Neural cell (in vitro differentiated cells): Measurements from ENCODE around the gene ESR1.

ENCODE experiments used
- CTCF ChIP-seq: fragments of 450-650 bp; IDR thresholded peaks from 2 replicates; pipeline ENCODE4 v1.5.1; 2014; ENCODE audit warnings: antibody characterized with exemption, mild to moderate bottlenecking, moderate library complexity; ENCODE audit not compliant: poor library complexity, severe bottlenecking
- EP300 ChIP-seq: fragments of 450-650 bp; conservative IDR thresholded peaks from 2 replicates; pipeline ENCODE4 v1.6.1; 2014; ENCODE audit warnings: antibody characterized with exemption, mild to moderate bottlenecking, moderate library complexity; ENCODE audit not compliant: poor library complexity, severe bottlenecking
- EZH2 ChIP-seq: fragments of 200-600, 300-800 bp; shearing (Covaris generic), sonication (generic); IDR thresholded peaks from 2 replicates; pipeline ENCODE4 v1.6.1; 2014; ENCODE audit warnings: antibody characterized with exemption, low read length, borderline replicate concordance, mild to moderate bottlenecking; ENCODE audit not compliant: insufficient read depth, poor library complexity, severe bottlenecking
- MXI1 ChIP-seq: fragments of 450-650 bp; conservative IDR thresholded peaks from 2 replicates; pipeline ENCODE4 v1.6.1; 2014; ENCODE audit warnings: antibody characterized with exemption, mild to moderate bottlenecking; ENCODE audit not compliant: poor library complexity, severe bottlenecking
- POLR2AphosphoS5 ChIP-seq: IDR thresholded peaks from 2 replicates; pipeline ENCODE4 v1.6.1; 2012
- SMC3 ChIP-seq: fragments of 450-650 bp; conservative IDR thresholded peaks from 2 replicates; pipeline ENCODE4 v1.6.1; 2014; ENCODE audit warnings: antibody characterized with exemption, mild to moderate bottlenecking, moderate library complexity; ENCODE audit not compliant: poor library complexity
- TAF1 ChIP-seq: IDR thresholded peaks from 2 replicates; pipeline ENCODE4 v1.6.1; 2012; ENCODE audit warnings: low read depth
- TF ChIP-seq, protein P1 (sequence below): IDR thresholded peaks from 2 replicates; pipeline ENCODE4 v1.6.1; 2012; ENCODE audit warnings: borderline replicate concordance

GRCh38 chr6:151963001-151963400 is 155.5 kb downstream of the ESR1 start:
- no peak for TF ChIP-seq MXI1
- no peak for TF ChIP-seq CTCF
- TF ChIP-seq POLR2AphosphoS5, result no peak
- TF ChIP-seq EP300, result no peak
- TF ChIP-seq EZH2, result no peak
- TF ChIP-seq TAF1, result no peak
- TF ChIP-seq, protein P1, sequence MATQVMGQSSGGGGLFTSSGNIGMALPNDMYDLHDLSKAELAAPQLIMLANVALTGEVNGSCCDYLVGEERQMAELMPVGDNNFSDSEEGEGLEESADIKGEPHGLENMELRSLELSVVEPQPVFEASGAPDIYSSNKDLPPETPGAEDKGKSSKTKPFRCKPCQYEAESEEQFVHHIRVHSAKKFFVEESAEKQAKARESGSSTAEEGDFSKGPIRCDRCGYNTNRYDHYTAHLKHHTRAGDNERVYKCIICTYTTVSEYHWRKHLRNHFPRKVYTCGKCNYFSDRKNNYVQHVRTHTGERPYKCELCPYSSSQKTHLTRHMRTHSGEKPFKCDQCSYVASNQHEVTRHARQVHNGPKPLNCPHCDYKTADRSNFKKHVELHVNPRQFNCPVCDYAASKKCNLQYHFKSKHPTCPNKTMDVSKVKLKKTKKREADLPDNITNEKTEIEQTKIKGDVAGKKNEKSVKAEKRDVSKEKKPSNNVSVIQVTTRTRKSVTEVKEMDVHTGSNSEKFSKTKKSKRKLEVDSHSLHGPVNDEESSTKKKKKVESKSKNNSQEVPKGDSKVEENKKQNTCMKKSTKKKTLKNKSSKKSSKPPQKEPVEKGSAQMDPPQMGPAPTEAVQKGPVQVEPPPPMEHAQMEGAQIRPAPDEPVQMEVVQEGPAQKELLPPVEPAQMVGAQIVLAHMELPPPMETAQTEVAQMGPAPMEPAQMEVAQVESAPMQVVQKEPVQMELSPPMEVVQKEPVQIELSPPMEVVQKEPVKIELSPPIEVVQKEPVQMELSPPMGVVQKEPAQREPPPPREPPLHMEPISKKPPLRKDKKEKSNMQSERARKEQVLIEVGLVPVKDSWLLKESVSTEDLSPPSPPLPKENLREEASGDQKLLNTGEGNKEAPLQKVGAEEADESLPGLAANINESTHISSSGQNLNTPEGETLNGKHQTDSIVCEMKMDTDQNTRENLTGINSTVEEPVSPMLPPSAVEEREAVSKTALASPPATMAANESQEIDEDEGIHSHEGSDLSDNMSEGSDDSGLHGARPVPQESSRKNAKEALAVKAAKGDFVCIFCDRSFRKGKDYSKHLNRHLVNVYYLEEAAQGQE, result no peak
- TF ChIP-seq SMC3, result no peak
